Measurements from ENCODE around the gene PDE5A. TPM values are rescaled to one million over a fixed set of nuclear protein-coding genes. Genes with fewer than 3 reads are reported as not detected.

PDE5A gene
- total RNA-seq, 2 experiments from 2014 or later = 0.25 to 0.47 TPM

DNA sequence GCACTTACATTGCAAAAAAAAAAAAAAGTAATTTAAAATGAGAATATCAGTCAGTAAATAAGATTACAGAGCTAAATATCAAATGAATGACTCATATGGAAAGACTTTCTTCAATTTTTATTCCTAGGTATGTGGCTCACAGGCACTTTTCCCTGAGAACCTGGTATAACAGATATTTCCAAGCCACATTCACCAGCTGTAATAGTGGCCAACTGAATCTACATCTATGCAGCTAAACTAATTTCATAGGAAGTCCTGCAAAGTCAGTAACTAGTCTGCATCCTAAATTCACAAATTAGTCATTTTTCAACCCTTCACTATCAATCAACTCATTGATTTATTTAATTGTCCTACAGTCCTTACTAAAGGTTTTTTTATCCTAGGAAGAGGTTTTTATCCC lies 5.6 kb downstream of the PDE5A start:
- no peak overlapping the region for H3K4me3 Mint-ChIP-seq
- POLR2A ChIA-PET = no interaction called here
- ATAC-seq = no peak
- H3K36me3 Mint-ChIP-seq (ENCODE audit: low read depth) = no peaks in the 10 kb centered on the region
- H3K27me3 Mint-ChIP-seq = peaks cover 21% of the 10 kb centered on the region
- H3K27ac Mint-ChIP-seq = no peak overlapping the region
- H3K9me3 Mint-ChIP-seq (ENCODE audit: low read depth) = no peaks in the 10 kb centered on the region
- intact Hi-C loops (cut with DNase I, micrococcal nuclease) = loop anchor here in 1 of 2 experiments (10.0 kb wide), 1 partner anchor 1452 kb away; the partner anchor contains the start of gene NDNF
- H3K4me1 Mint-ChIP-seq = peaks cover 8% of the 10 kb centered on the region
- no peak for DNase-seq
- CTCF ChIA-PET = interaction anchor here (1.2 kb wide), 1 partner anchor 642 kb away, joined by 4 read pairs; no protein-coding TSS in a partner anchor

- intact Hi-C loops (cut with DNase I, micrococcal nuclease) = no loop called here
- Mint-ChIP-seq H3K4me1 (no peaks in the 10 kb centered on the region), H3K27me3 (peaks cover 20% of the 10 kb centered on the region), H3K36me3 (ENCODE audit: low read depth) (no peaks in the 10 kb centered on the region), H3K4me3 (no peak overlapping the region), H3K9me3 (ENCODE audit: low read depth) (peaks cover 4% of the 10 kb centered on the region), H3K27ac (no peak overlapping the region)
- DNase-seq = no peak
- POLR2A ChIA-PET = no interaction called here
- CTCF ChIA-PET = no interaction called here
- ATAC-seq = no peak
Measured at GRCh38 chr4:119615068-119615719, 13.4 kb downstream of the PDE5A start.

GRCh38 chr4:119604266-119604665 lies 24.3 kb downstream of the PDE5A start:
- no peak overlapping the region for H3K4me3 Mint-ChIP-seq
- intact Hi-C loops (cut with DNase I, micrococcal nuclease) = no loop called here
- DNase-seq = no peak
- no peak overlapping the region for H3K27ac Mint-ChIP-seq
- H3K36me3 Mint-ChIP-seq (ENCODE audit: low read depth) = no peaks in the 10 kb centered on the region
- H3K27me3 Mint-ChIP-seq = peaks cover 11% of the 10 kb centered on the region
- POLR2A ChIA-PET = no interaction called here
- CTCF ChIA-PET = interaction anchor here (1.0 to 1.3 kb wide), 2 partner anchors 20 to 24 kb away, joined by 3 to 4 read pairs; partner anchors contain the start of gene PDE5A
- no peaks in the 10 kb centered on the region for H3K4me1 Mint-ChIP-seq
- ATAC-seq = no peak
- H3K9me3 Mint-ChIP-seq (ENCODE audit: low read depth) = no peaks in the 10 kb centered on the region

GRCh38 chr4:119602366-119602765 lies 26.2 kb downstream of the PDE5A start:
- DNase-seq (no peak), ATAC-seq (no peak)
- Mint-ChIP-seq H3K4me1 (no peaks in the 10 kb centered on the region), H3K4me3 (no peak overlapping the region), H3K36me3 (ENCODE audit: low read depth) (peaks cover 3% of the 10 kb centered on the region), H3K27ac (no peak overlapping the region), H3K9me3 (ENCODE audit: low read depth) (peaks cover 6% of the 10 kb centered on the region), H3K27me3 (peaks cover 17% of the 10 kb centered on the region)
- ChIA-PET CTCF (no interaction called here), POLR2A (no interaction called here)
- intact Hi-C loops (cut with DNase I, micrococcal nuclease) = no loop called here

DNA sequence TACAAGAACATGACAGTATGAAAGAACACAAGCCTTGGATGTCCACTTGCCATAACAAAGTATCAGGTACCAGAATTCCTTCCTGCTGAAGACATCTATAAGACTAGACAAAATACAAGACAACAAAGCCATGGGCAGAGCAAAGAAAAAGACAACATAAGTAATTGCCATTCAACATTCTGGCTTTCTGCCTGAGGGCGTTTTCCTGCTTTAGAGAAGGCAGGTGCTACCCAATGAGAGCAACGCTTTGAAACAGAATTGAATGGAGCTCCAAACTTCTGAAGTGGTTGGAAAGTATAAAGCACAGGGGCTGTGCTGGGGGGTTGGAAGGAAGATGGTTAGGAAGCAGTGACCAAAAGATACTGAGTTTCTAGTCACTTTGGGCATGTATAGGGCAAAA lies 30.1 kb downstream of the PDE5A start:
- ATAC-seq = no peak
- H3K27me3 Mint-ChIP-seq = peaks cover 8% of the 10 kb centered on the region
- H3K9me3 Mint-ChIP-seq (ENCODE audit: low read depth) = peaks cover 6% of the 10 kb centered on the region
- H3K4me1 Mint-ChIP-seq = no peaks in the 10 kb centered on the region
- ChIA-PET POLR2A (no interaction called here), CTCF (interaction anchor here (0.6 to 0.7 kb wide), 2 partner anchors 207 to 301 kb away, joined by 3 read pairs; no protein-coding TSS in a partner anchor)
- peaks cover 3% of the 10 kb centered on the region for H3K36me3 Mint-ChIP-seq (ENCODE audit: low read depth)
- intact Hi-C loops (cut with DNase I, micrococcal nuclease) = no loop called here
- no peak overlapping the region for H3K4me3 Mint-ChIP-seq
- H3K27ac Mint-ChIP-seq = no peak overlapping the region
- no peak for DNase-seq

- Mint-ChIP-seq H3K4me1 (no peaks in the 10 kb centered on the region), H3K27me3 (peaks cover 10% of the 10 kb centered on the region), H3K27ac (no peak overlapping the region), H3K36me3 (ENCODE audit: low read depth) (peaks cover 3% of the 10 kb centered on the region), H3K9me3 (ENCODE audit: low read depth) (peaks cover 6% of the 10 kb centered on the region), H3K4me3 (no peak overlapping the region)
- no peak for DNase-seq
- intact Hi-C loops (cut with DNase I, micrococcal nuclease) = no loop called here
- POLR2A ChIA-PET = no interaction called here
- CTCF ChIA-PET = interaction anchor here (0.6 to 1.2 kb wide), 3 partner anchors 9 to 89 kb away, joined by 3 to 5 read pairs (median 3); no protein-coding TSS in a partner anchor
- ATAC-seq = no peak
Measured at GRCh38 chr4:119597377-119597776, 31.2 kb downstream of the PDE5A start.

DNA sequence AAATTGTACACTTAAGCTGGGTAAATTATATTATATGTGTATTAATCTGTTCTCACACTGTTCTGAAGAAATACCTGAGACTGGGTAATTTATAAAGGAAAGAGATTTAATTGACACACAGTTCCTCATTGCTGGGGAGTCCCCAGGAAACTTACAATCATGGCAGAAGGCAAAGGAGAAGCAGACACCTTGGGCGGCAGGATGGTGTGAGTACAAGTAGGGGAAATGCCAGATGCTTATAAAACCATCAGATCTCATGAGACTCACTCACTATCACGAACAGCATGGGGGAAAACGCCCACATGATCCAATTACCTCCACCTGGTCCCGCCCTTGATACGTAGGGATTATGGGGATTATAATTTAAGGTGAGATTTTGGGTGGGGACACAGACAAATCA lies 34.9 kb downstream of the PDE5A start:
- peaks cover 4% of the 10 kb centered on the region for H3K9me3 Mint-ChIP-seq (ENCODE audit: low read depth)
- ATAC-seq (no peak), DNase-seq (no peak)
- H3K27me3 Mint-ChIP-seq = peaks cover 9% of the 10 kb centered on the region
- POLR2A ChIA-PET = no interaction called here
- intact Hi-C loops (cut with DNase I, micrococcal nuclease) = no loop called here
- no peak overlapping the region for H3K4me3 Mint-ChIP-seq
- H3K4me1 Mint-ChIP-seq = no peaks in the 10 kb centered on the region
- CTCF ChIA-PET = interaction anchor here (1.0 kb wide), 2 partner anchors 31 to 36 kb away, joined by 3 read pairs; no protein-coding TSS in a partner anchor
- H3K27ac Mint-ChIP-seq = no peak overlapping the region
- peaks cover 3% of the 10 kb centered on the region for H3K36me3 Mint-ChIP-seq (ENCODE audit: low read depth)

DNA sequence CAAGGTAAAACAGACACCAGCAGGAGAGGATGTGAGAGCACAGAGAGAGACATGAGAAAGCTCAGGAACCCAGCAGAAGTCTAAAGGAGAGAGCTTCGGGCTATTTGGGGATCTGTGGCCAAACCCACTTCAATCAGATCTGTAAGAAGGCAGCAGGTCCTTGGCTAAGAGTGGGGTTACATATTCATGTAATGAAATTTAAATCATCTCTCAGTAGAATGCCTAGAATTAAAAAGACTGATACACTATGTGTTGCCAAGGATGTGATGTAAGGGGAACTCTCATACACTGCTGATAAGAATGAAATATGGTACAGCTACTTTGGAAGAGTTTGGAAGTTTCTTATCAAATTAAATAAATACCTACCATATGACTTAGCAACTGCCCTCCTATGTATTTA lies 35.8 kb downstream of the PDE5A start:
- DNase-seq (no peak), ATAC-seq (no peak)
- Mint-ChIP-seq H3K27me3 (peaks cover 5% of the 10 kb centered on the region), H3K36me3 (ENCODE audit: low read depth) (no peaks in the 10 kb centered on the region), H3K9me3 (ENCODE audit: low read depth) (no peaks in the 10 kb centered on the region), H3K4me1 (no peaks in the 10 kb centered on the region), H3K27ac (no peak overlapping the region), H3K4me3 (no peak overlapping the region)
- ChIA-PET POLR2A (no interaction called here), CTCF (interaction anchor here (0.5 to 1.0 kb wide), 3 partner anchors 32 to 752 kb away, joined by 3 read pairs; no protein-coding TSS in a partner anchor)
- intact Hi-C loops (cut with DNase I, micrococcal nuclease) = no loop called here

- Mint-ChIP-seq H3K27me3 (peaks cover 6% of the 10 kb centered on the region), H3K4me3 (no peak overlapping the region), H3K36me3 (ENCODE audit: low read depth) (no peaks in the 10 kb centered on the region), H3K27ac (no peak overlapping the region), H3K4me1 (no peaks in the 10 kb centered on the region), H3K9me3 (ENCODE audit: low read depth) (no peaks in the 10 kb centered on the region)
- ChIA-PET CTCF (interaction anchor here (0.8 kb wide), 1 partner anchor 40 kb away, joined by 4 read pairs; the partner anchor contains the start of gene PDE5A), POLR2A (no interaction called here)
- intact Hi-C loops (cut with DNase I, micrococcal nuclease) = no loop called here
- no peak for ATAC-seq
- no peak for DNase-seq
Measured at GRCh38 chr4:119589165-119589564, 39.4 kb downstream of the PDE5A start.

GRCh38 chr4:119587796-119588195 lies 40.8 kb downstream of the PDE5A start:
- Mint-ChIP-seq H3K4me1 (no peaks in the 10 kb centered on the region), H3K9me3 (ENCODE audit: low read depth) (no peaks in the 10 kb centered on the region), H3K27me3 (peaks cover 4% of the 10 kb centered on the region), H3K36me3 (ENCODE audit: low read depth) (no peaks in the 10 kb centered on the region), H3K27ac (no peak overlapping the region), H3K4me3 (no peak overlapping the region)
- intact Hi-C loops (cut with DNase I, micrococcal nuclease) = no loop called here
- POLR2A ChIA-PET = no interaction called here
- CTCF ChIA-PET = interaction anchor here (0.7 kb wide), 1 partner anchor 436 kb away, joined by 3 read pairs; no protein-coding TSS in a partner anchor
- DNase-seq (no peak), ATAC-seq (no peak)

GRCh38 chr4:119585771-119586170 lies 42.8 kb downstream of the PDE5A start:
- ChIA-PET CTCF (no interaction called here), POLR2A (no interaction called here)
- H3K36me3 Mint-ChIP-seq (ENCODE audit: low read depth) = no peaks in the 10 kb centered on the region
- no peaks in the 10 kb centered on the region for H3K4me1 Mint-ChIP-seq
- H3K9me3 Mint-ChIP-seq (ENCODE audit: low read depth) = no peaks in the 10 kb centered on the region
- no peak overlapping the region for H3K27ac Mint-ChIP-seq
- H3K27me3 Mint-ChIP-seq = peaks cover 3% of the 10 kb centered on the region
- no peak for ATAC-seq
- H3K4me3 Mint-ChIP-seq = no peak overlapping the region
- intact Hi-C loops (cut with DNase I, micrococcal nuclease) = no loop called here
- no peak for DNase-seq

DNA sequence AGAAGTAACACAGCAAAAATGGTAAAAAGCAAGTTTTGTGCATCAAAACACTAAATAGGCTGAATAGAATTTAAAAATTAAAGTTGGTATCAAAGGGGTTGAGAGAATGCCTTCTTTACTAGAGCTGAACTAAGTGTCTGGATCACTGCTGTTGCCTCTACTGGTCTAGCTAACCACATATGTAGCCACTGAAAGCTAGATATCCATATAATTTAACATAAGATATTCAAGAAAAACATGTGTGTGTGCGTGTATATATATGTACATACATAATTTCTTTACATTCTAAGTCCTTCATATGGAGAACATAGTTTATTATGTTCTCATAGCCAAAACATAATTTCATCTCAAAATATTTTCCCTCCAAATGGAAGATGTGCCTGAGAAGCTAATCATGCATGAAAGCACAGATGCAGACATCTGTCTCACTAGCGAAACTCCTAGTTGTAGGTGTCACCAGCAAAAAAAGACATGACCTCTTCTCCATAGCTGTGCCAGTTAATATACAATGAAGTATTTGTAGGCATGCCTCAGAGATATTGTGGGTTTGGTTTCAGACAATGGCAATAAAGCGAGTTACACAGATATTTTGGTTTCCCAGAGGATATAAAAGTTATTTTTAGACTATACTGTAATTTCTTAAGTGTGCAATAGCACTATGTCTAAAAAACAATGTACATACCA lies 47.3 kb downstream of the PDE5A start:
- Mint-ChIP-seq H3K9me3 (ENCODE audit: low read depth) (peaks cover 5% of the 10 kb centered on the region), H3K27me3 (peaks cover 2% of the 10 kb centered on the region), H3K27ac (no peak overlapping the region), H3K4me1 (no peaks in the 10 kb centered on the region), H3K36me3 (ENCODE audit: low read depth) (peaks cover 1% of the 10 kb centered on the region), H3K4me3 (no peak overlapping the region)
- CTCF ChIA-PET = interaction anchor here (0.6 kb wide), 1 partner anchor 796 kb away, joined by 3 read pairs; no protein-coding TSS in a partner anchor
- POLR2A ChIA-PET = no interaction called here
- intact Hi-C loops (cut with DNase I, micrococcal nuclease) = no loop called here
- ATAC-seq (no peak), DNase-seq (no peak)
